SH-SY5Y (cell line): ENCODE data around the gene POMP.

Experiments
- GATA2 ChIP-seq: IDR thresholded peaks from 2 replicates; pipeline ENCODE4 v1.6.1; 2011; ENCODE audit warnings: mild to moderate bottlenecking, low read depth, low read length
- GATA3 ChIP-seq: IDR thresholded peaks from 2 replicates; pipeline ENCODE4 v1.6.1; 2011; ENCODE audit warnings: low read depth, mild to moderate bottlenecking, low read length, moderate library complexity

DNA sequence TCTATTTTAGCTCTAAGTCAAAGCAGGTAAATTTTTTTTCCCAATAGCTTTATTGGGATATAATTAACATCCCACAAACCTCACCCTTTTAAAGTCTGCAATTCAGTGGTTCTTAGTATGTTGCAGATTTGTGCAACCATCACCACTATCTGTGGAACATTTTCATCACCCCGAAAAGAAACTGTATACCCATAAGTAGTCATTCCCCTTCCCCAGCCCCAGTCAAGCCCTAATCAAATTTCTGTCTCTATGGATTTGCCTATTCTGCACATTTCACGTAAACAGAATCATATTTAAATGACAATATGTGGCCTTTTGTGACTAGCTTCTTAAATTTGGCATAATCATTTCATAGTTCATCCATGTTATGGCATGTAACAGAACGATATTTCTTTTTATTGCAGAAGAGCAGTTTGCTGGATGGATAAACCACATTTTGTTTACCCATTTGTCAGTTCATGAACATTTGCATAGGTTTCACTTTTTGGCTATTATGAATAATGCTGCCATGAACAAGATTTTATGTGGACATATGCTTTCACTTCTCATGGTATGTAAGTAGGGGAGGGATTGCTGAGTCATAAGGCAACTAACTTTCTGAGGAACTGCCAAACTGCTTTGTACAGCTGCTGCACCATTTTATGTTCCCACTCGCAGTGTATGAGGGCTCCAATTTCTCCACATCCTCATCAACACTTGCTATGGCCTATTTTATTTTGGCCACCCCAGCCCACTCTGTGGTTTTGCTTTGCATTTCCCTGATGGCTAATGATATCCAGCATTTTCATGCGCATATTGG lies 48.9 kb downstream of the POMP start:
- TF ChIP-seq GATA2 (no peak), GATA3 (no peak)
